22Rv1 (cell line): ENCODE results near the gene APBB2.

Experiments used
- CTCF ChIP-seq: fragments of 450-650 bp; IDR thresholded peaks from 2 replicates; pipeline ENCODE4 v1.5.1; 2017; ENCODE audit warnings: mild to moderate bottlenecking
- ZFX ChIP-seq: fragments of 450-650 bp; IDR thresholded peaks from 2 replicates; pipeline ENCODE4 v1.6.1; 2017; ENCODE audit warnings: antibody characterized with exemption, borderline replicate concordance

- no peak for TF ChIP-seq CTCF
- no peak for TF ChIP-seq ZFX
Measured at GRCh38 chr4:41232856-41233255, 18.5 kb upstream of the APBB2 start.
